Left ventricle myocardium inferior (tissue), 1 donor: ENCODE measurements around the gene NPW. TPM values are rescaled to one million over a fixed set of nuclear protein-coding genes. Genes with fewer than 3 reads are reported as not detected.

Experiments
- DNase-seq: peaks from one replicate; pipeline ENCODE4 v3.0.0-alpha.2; 2020
- H3K27ac ChIP-seq: fragments of 200-600 bp; replicated peaks from 2 replicates; pipeline ENCODE4 v1.8.0; 2021
- H3K27me3 ChIP-seq: fragments of 200-600 bp; 2 replicates; pipeline ENCODE4 v1.8.0; 2021; ENCODE audit warnings: low read depth
- H3K36me3 ChIP-seq: fragments of 200-600 bp; 2 replicates; pipeline ENCODE4 v1.8.0; 2021
- H3K4me1 ChIP-seq: fragments of 200-600 bp; 2 replicates; pipeline ENCODE4 v1.8.0; 2021
- H3K4me3 ChIP-seq: fragments of 200-600 bp; 2 replicates; pipeline ENCODE4 v1.8.0; 2021; ENCODE audit warnings: mild to moderate bottlenecking, moderate library complexity
- H3K9me3 ChIP-seq: fragments of 200-600 bp; replicated peaks from 2 replicates; pipeline ENCODE4 v1.8.0; 2021
- intact Hi-C: fragments of 100-400 bp; cut with micrococcal nuclease; formaldehyde crosslinking; loops from one replicate; pipeline ENCODE4 v1.11.0; 2022
- total RNA-seq: library from RNA; stranded (reverse); fragmentation: NEBNext Ultra II Directional; extraction: Animal tissue kit (Norgen Biotek cat#: 25700); gene quantifications from one replicate; pipeline ENCODE4 v1.2.1, GENCODE V29; 2021
- TF ChIP-seq, protein P1 (sequence below): fragments of 200-600 bp; IDR thresholded peaks from 2 replicates; pipeline ENCODE4 v1.8.0; 2021; ENCODE audit warnings: antibody characterized with exemption, mild to moderate bottlenecking, borderline replicate concordance
- donor health status: DM: no; HTN: yes; CAD: no; lungs with severe emphysema.

The NPW gene
- total RNA-seq, 1 donor from 2014 or later: not detected

GRCh38 chr16:2042171-2042985 is 22.8 kb downstream of the NPW start:
- H3K36me3 ChIP-seq: peaks cover 16% of the 10 kb centered on the region
- TF ChIP-seq, protein P1, sequence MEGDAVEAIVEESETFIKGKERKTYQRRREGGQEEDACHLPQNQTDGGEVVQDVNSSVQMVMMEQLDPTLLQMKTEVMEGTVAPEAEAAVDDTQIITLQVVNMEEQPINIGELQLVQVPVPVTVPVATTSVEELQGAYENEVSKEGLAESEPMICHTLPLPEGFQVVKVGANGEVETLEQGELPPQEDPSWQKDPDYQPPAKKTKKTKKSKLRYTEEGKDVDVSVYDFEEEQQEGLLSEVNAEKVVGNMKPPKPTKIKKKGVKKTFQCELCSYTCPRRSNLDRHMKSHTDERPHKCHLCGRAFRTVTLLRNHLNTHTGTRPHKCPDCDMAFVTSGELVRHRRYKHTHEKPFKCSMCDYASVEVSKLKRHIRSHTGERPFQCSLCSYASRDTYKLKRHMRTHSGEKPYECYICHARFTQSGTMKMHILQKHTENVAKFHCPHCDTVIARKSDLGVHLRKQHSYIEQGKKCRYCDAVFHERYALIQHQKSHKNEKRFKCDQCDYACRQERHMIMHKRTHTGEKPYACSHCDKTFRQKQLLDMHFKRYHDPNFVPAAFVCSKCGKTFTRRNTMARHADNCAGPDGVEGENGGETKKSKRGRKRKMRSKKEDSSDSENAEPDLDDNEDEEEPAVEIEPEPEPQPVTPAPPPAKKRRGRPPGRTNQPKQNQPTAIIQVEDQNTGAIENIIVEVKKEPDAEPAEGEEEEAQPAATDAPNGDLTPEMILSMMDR: no peak
- intact Hi-C loops: no loop called here
- H3K27ac ChIP-seq: peak overlapping the region; percentile 96
- peak overlapping the region; percentile 20 for H3K4me3 ChIP-seq
- H3K27me3 ChIP-seq: no peaks in the 10 kb centered on the region
- H3K4me1 ChIP-seq: peaks cover 100% of the 10 kb centered on the region
- DNase-seq: peak; percentile 78
- no peaks in the 10 kb centered on the region for H3K9me3 ChIP-seq

DNA sequence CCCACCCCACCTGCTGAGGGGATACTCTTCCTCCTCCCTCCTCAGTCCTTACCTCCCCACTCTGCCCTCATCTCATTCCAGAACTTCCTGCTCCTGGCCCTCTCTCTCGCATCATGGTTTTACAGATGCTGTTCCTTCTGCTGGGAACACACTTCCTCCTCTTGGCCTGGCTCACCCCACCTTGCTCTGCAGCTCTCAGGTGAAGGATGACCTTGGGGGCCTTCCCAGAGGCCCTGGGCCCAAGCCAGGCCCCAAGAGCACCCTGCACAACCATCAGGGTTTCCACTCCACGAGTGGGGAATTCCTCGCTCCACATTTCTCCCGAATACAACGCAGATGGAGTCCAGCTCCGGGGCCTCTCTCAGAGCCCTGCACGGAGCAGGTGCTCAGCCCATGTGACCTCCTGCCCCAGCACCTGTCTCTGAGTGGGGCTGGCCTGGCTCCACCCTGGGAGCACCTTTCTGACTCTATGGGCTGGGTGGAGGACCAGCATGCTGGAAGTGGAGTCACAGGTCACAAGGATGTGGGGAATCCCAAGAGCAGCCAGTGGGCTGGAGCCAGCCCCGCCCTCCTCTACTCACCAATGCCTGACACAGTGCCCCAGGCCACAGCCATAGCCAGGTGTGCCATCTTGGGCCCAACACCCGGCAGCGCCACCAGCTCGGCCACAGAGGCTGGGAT is 23.5 kb downstream of the NPW start:
- TF ChIP-seq, protein P1: no peak
- peaks cover 9% of the 10 kb centered on the region for H3K36me3 ChIP-seq
- intact Hi-C loops: no loop called here
- no peaks in the 10 kb centered on the region for H3K9me3 ChIP-seq
- no peak for DNase-seq
- peak overlapping the region; percentile 96 for H3K27ac ChIP-seq
- peak overlapping the region; percentile 33 for H3K4me3 ChIP-seq
- H3K27me3 ChIP-seq: no peaks in the 10 kb centered on the region
- peaks cover 98% of the 10 kb centered on the region for H3K4me1 ChIP-seq

- DNase-seq: peak; percentile 68
- TF ChIP-seq, protein P1: no peak
- no peaks in the 10 kb centered on the region for H3K9me3 ChIP-seq
- intact Hi-C loops: no loop called here
- peaks cover 3% of the 10 kb centered on the region for H3K36me3 ChIP-seq
- peak overlapping the region; percentile 96 for H3K27ac ChIP-seq
- H3K27me3 ChIP-seq: no peaks in the 10 kb centered on the region
- H3K4me1 ChIP-seq: peaks cover 98% of the 10 kb centered on the region
- peak overlapping the region; percentile 33 for H3K4me3 ChIP-seq
These were observed 24.3 kb downstream of the NPW start for GRCh38 chr16:2043667-2044451.

DNA sequence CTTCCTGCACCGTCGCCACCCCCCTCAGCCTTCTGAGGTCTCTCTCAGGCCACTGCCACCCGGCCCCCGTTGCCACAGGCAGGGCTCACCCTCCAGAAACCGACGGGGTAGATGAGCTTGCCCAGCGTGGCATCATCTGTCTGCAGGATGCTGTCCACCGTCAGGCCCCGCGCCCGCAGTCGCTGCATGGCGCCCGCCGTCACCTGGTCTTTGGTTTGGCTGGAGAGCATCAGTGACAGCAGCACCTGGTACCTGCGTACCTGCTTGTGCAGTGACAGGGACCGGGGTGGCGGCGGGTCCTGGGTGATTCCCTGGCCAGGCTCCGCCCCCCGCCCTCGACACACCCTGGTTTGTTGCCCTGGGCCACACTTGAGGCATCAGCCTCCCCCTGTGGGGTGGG is 25.0 kb downstream of the NPW start:
- intact Hi-C loops: no loop called here
- DNase-seq: no peak
- peak overlapping the region; percentile 96 for H3K27ac ChIP-seq
- H3K9me3 ChIP-seq: no peaks in the 10 kb centered on the region
- TF ChIP-seq, protein P1: no peak
- no peaks in the 10 kb centered on the region for H3K27me3 ChIP-seq
- peak overlapping the region; percentile 33 for H3K4me3 ChIP-seq
- peaks cover 96% of the 10 kb centered on the region for H3K4me1 ChIP-seq
- no peaks in the 10 kb centered on the region for H3K36me3 ChIP-seq
